Astrocyte (in vitro differentiated cells and primary cell): Measurements from ENCODE around the gene ENOX1.

ENCODE experiments used
- EZH2 ChIP-seq: IDR thresholded peaks from 2 replicates; pipeline ENCODE4 v1.6.1; 2012; ENCODE audit warnings: mild to moderate bottlenecking, low read length, inconsistent platforms; ENCODE audit not compliant: insufficient read depth
- TF ChIP-seq, protein P1 (sequence below): IDR thresholded peaks from 2 replicates; pipeline ENCODE4 v1.5.1; 2011; ENCODE audit warnings: low read depth, mild to moderate bottlenecking, inconsistent platforms, low read length, moderate library complexity; ENCODE audit not compliant: insufficient read depth

DNA sequence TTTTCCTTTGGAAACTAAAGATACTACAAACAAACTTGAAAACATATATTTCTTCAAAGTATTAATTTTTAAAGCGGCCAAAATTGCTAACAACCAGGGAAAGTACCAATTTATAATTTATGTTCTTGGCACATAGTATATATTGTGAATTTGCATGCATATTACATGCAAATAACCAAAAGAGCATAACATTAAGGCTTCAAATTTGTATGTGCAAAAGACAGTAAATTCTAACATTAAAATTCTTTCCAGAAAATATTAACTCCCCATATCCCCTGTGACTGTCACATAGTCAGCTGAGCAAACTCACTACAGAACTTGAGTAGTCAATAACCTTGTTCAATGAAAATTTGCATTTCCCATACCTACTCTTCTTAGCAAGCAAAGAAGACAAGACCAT is 133.4 kb downstream of the ENOX1 start:
- TF ChIP-seq, protein P1, sequence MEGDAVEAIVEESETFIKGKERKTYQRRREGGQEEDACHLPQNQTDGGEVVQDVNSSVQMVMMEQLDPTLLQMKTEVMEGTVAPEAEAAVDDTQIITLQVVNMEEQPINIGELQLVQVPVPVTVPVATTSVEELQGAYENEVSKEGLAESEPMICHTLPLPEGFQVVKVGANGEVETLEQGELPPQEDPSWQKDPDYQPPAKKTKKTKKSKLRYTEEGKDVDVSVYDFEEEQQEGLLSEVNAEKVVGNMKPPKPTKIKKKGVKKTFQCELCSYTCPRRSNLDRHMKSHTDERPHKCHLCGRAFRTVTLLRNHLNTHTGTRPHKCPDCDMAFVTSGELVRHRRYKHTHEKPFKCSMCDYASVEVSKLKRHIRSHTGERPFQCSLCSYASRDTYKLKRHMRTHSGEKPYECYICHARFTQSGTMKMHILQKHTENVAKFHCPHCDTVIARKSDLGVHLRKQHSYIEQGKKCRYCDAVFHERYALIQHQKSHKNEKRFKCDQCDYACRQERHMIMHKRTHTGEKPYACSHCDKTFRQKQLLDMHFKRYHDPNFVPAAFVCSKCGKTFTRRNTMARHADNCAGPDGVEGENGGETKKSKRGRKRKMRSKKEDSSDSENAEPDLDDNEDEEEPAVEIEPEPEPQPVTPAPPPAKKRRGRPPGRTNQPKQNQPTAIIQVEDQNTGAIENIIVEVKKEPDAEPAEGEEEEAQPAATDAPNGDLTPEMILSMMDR, result no peak
- TF ChIP-seq EZH2, result no peak
